ENCODE measurements around the gene ESPN.

- TF ChIP-seq ZNF324 (tag by site-specific recombination; IDR thresholded peaks at IDR 0.05) (no peak), ZNF404 (tag by site-specific recombination; IDR thresholded peaks at IDR 0.05) (no peak), CTCF (tag by site-specific recombination; IDR thresholded peaks at IDR 0.05) (no peak), ZNF174 (tag by site-specific recombination; IDR thresholded peaks at IDR 0.05) (no peak), ZNF76 (tag by site-specific recombination; IDR thresholded peaks at IDR 0.05; ENCODE audit: borderline replicate concordance, low read depth) (no peak), ZNF362 (tag by site-specific recombination; IDR thresholded peaks at IDR 0.05) (no peak), ZNF561 (tag by site-specific recombination; IDR thresholded peaks at IDR 0.05; ENCODE audit: borderline replicate concordance) (no peak; the same call in 1 of the 2 replicates), ZFP37 (tag by site-specific recombination; IDR thresholded peaks at IDR 0.05) (no peak), ZNF239 (tag by site-specific recombination; IDR thresholded peaks at IDR 0.05) (no peak), PATZ1 (tag by site-specific recombination; IDR thresholded peaks at IDR 0.05) (peak; percentile 72), ZNF157 (tag by site-specific recombination; IDR thresholded peaks at IDR 0.05) (no peak), ZNF2 (tag by site-specific recombination; IDR thresholded peaks at IDR 0.05) (no peak), EGR2 (tag by site-specific recombination; IDR thresholded peaks at IDR 0.05; ENCODE audit: low read depth) (no peak)
Measured at GRCh38 chr1:6497215-6497866, 72.8 kb downstream of the ESPN start.
